Osteocyte (in vitro differentiated cells): ENCODE results near the gene SGO2. TPM values are rescaled to one million over a fixed set of nuclear protein-coding genes. Genes with fewer than 3 reads are reported as not detected.

ENCODE experiments used
- DNase-seq: peaks from one replicate; pipeline ENCODE4 v3.0.0; 2021; ENCODE audit warnings: mixed read lengths; ENCODE audit not compliant: unreplicated experiment; ENCODE audit errors: extremely low spot score
- H3K27ac Mint-ChIP-seq: one replicate; pipeline ENCODE4 v1.8.0; 2021; ENCODE audit warnings: mild to moderate bottlenecking, mixed read lengths; ENCODE audit not compliant: unreplicated experiment
- H3K27me3 Mint-ChIP-seq: one replicate; pipeline ENCODE4 v1.8.0; 2021; ENCODE audit warnings: mixed read lengths; ENCODE audit not compliant: unreplicated experiment
- H3K36me3 Mint-ChIP-seq: one replicate; pipeline ENCODE4 v1.8.0; 2021; ENCODE audit warnings: mixed read lengths; ENCODE audit not compliant: unreplicated experiment
- H3K4me1 Mint-ChIP-seq: one replicate; pipeline ENCODE4 v1.8.0; 2021; ENCODE audit warnings: mixed read lengths; ENCODE audit not compliant: unreplicated experiment
- H3K4me3 Mint-ChIP-seq: one replicate; pipeline ENCODE4 v1.8.0; 2021; ENCODE audit warnings: mild to moderate bottlenecking, moderate library complexity, mixed read lengths; ENCODE audit not compliant: unreplicated experiment
- H3K9me3 Mint-ChIP-seq: one replicate; pipeline ENCODE4 v1.8.0; 2021; ENCODE audit warnings: mixed read lengths; ENCODE audit not compliant: unreplicated experiment
- CTCF ChIP-seq: fragments of 200-600 bp; sonication (generic); IDR thresholded peaks from 2 replicates; pipeline ENCODE4 v1.5.0; 2021; ENCODE audit warnings: antibody characterized with exemption, mild to moderate bottlenecking, moderate library complexity
- total RNA-seq: library from RNA; stranded (reverse); gene quantifications from 2 replicates; pipeline ENCODE4 v1.2.1, GENCODE V29; 2021

SGO2 gene
- total RNA-seq, 1 donor from 2014 or later, result 5.2 TPM

DNA sequence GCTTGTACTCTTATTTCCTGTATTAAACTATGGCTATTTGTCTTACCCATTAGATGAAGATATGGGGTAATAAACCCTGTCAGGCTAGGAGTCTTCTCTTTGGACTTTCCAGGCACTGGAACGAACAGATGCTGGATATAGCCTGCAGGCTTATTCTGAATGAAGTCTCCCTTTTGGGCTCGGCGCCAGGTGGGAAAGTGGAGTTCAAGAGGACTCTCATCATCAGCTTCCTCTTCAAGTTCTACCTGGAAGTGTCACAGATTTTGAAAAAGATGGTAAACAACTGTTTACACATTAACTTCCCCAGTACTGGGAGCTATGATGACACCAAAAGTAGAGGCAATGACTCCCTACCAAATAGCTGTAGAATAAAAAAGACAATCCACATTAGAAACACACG is 87.7 kb downstream of the SGO2 start:
- Mint-ChIP-seq H3K9me3 (no peaks in the 10 kb centered on the region), H3K27ac (no peak overlapping the region), H3K4me1 (peaks cover 22% of the 10 kb centered on the region), H3K4me3 (no peak overlapping the region), H3K36me3 (no peaks in the 10 kb centered on the region), H3K27me3 (no peaks in the 10 kb centered on the region)
- no peak for TF ChIP-seq CTCF
- no peak for DNase-seq

GRCh38 chr2:200614249-200614648 is 88.2 kb downstream of the SGO2 start:
- H3K27ac Mint-ChIP-seq, result no peak overlapping the region
- no peak overlapping the region for H3K4me3 Mint-ChIP-seq
- no peak for DNase-seq
- H3K4me1 Mint-ChIP-seq, result peaks cover 22% of the 10 kb centered on the region
- no peaks in the 10 kb centered on the region for H3K9me3 Mint-ChIP-seq
- no peaks in the 10 kb centered on the region for H3K36me3 Mint-ChIP-seq
- no peak for TF ChIP-seq CTCF
- H3K27me3 Mint-ChIP-seq, result no peaks in the 10 kb centered on the region

GRCh38 chr2:200615247-200615646 is 89.2 kb downstream of the SGO2 start:
- H3K4me3 Mint-ChIP-seq, result no peak overlapping the region
- H3K36me3 Mint-ChIP-seq, result no peaks in the 10 kb centered on the region
- no peaks in the 10 kb centered on the region for H3K9me3 Mint-ChIP-seq
- no peak for TF ChIP-seq CTCF
- H3K4me1 Mint-ChIP-seq, result peaks cover 18% of the 10 kb centered on the region
- no peak for DNase-seq
- no peaks in the 10 kb centered on the region for H3K27me3 Mint-ChIP-seq
- no peak overlapping the region for H3K27ac Mint-ChIP-seq

- no peaks in the 10 kb centered on the region for H3K36me3 Mint-ChIP-seq
- DNase-seq, result no peak
- H3K27me3 Mint-ChIP-seq, result no peaks in the 10 kb centered on the region
- H3K27ac Mint-ChIP-seq, result no peak overlapping the region
- H3K4me1 Mint-ChIP-seq, result peaks cover 18% of the 10 kb centered on the region
- no peaks in the 10 kb centered on the region for H3K9me3 Mint-ChIP-seq
- no peak overlapping the region for H3K4me3 Mint-ChIP-seq
- no peak for TF ChIP-seq CTCF
Measured at GRCh38 chr2:200616193-200616592, 90.2 kb downstream of the SGO2 start.

- peaks cover 18% of the 10 kb centered on the region for H3K4me1 Mint-ChIP-seq
- no peak overlapping the region for H3K4me3 Mint-ChIP-seq
- H3K27ac Mint-ChIP-seq, result no peak overlapping the region
- H3K36me3 Mint-ChIP-seq, result no peaks in the 10 kb centered on the region
- H3K27me3 Mint-ChIP-seq, result no peaks in the 10 kb centered on the region
- TF ChIP-seq CTCF, result no peak
- H3K9me3 Mint-ChIP-seq, result no peaks in the 10 kb centered on the region
- no peak for DNase-seq
Measured at GRCh38 chr2:200616656-200617055, 90.6 kb downstream of the SGO2 start.
